ENCODE data around the gene OR6C74. TPM values are rescaled to one million over a fixed set of nuclear protein-coding genes. Genes with fewer than 3 reads are reported as not detected.

Gene OR6C74
- total RNA-seq (2014; rRNA removed), result not detected in 2 replicates
- Bru-seq, nascent RNA, result not detected
- not detected for BruChase-seq, experiment 1, labeled RNA remaining after a 6-hour chase
- not detected for BruChase-seq, experiment 2, labeled RNA remaining after a 2-hour chase
- long read RNA-seq, result 0 reads

DNA sequence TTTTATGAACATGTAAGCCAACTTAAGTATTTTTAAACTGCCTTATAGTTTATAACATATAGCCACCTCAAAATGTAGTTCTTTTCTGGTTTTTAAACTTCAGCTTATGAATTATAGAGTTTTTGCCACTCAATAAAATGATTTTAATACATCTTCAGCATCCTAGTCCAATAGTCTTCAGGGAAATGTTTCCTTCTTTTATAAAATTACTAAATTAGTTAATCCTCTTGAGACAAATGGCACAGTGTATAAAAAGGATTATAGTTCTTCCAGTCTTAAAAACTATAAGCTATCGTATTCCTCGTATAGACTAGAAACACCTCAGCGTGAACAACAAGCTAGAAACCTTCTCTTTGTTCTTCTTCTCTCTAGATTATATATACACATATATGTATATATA is at the start of gene OR6C74:
OR6C74 (plus strand) TSS at position 301 of the 400 bp plus-strand sequence. CDS start 2,679 bp downstream, outside the sequence.
- Histone ChIP-seq H3K4me3 (ENCODE audit: low read length) (no peak within 1 kb of the TSS), H3K27ac (ENCODE audit: low read length) (no peak within 1 kb of the TSS), H4K20me1 (ENCODE audit: low read length) (no peaks in the 10 kb centered on the region), H3K79me2 (ENCODE audit: low read length) (no peaks in the 10 kb centered on the region), H3K4me1 (ENCODE audit: insufficient read depth, low read length) (no peaks in the 10 kb centered on the region), H3F3A (ENCODE audit: low read length, unreplicated experiment) (no peaks in the 10 kb centered on the region), H3K36me3 (ENCODE audit: low read depth, low read length) (no peaks in the 10 kb centered on the region), H3K9me3 (ENCODE audit: low read length) (no peaks in the 10 kb centered on the region), H3K9ac (ENCODE audit: low read length) (no peak within 1 kb of the TSS), H2AFZ (ENCODE audit: low read length) (no peak within 1 kb of the TSS), H3K4me2 (ENCODE audit: low read length) (no peak within 1 kb of the TSS), H3K9me2 (replicated peaks; ENCODE audit: low read length) (no peaks in the 10 kb centered on the region), H3K27me3 (ENCODE audit: low read length) (peaks cover 30% of the 10 kb centered on the region)
- ChIA-PET CTCF (no interaction called here), POLR2A (ENCODE audit: unreplicated experiment) (no interaction called here)
- intact Hi-C loops (cut with micrococcal nuclease), result no loop called here
- no peak for ATAC-seq
- TF ChIP-seq EZH2phosphoT487 (IDR thresholded peaks at IDR 0.05; ENCODE audit: borderline replicate concordance, low read length) (no peak), EZH2 (IDR thresholded peaks at IDR 0.05; ENCODE audit: low read length, unreplicated experiment) (no peak)
- TF ChIP-seq, protein P1, sequence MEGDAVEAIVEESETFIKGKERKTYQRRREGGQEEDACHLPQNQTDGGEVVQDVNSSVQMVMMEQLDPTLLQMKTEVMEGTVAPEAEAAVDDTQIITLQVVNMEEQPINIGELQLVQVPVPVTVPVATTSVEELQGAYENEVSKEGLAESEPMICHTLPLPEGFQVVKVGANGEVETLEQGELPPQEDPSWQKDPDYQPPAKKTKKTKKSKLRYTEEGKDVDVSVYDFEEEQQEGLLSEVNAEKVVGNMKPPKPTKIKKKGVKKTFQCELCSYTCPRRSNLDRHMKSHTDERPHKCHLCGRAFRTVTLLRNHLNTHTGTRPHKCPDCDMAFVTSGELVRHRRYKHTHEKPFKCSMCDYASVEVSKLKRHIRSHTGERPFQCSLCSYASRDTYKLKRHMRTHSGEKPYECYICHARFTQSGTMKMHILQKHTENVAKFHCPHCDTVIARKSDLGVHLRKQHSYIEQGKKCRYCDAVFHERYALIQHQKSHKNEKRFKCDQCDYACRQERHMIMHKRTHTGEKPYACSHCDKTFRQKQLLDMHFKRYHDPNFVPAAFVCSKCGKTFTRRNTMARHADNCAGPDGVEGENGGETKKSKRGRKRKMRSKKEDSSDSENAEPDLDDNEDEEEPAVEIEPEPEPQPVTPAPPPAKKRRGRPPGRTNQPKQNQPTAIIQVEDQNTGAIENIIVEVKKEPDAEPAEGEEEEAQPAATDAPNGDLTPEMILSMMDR (conservative IDR thresholded peaks at IDR 0.05; ENCODE audit: low read depth, low read length), result no peak
- DNase-seq, result no peak
- BruUV-seq (replicated peaks), result no TSS peak

- CTCF ChIA-PET, result no interaction called here
- Histone ChIP-seq H3K9me2 (replicated peaks; ENCODE audit: low read length) (no peaks in the 10 kb centered on the region), H3K36me3 (ENCODE audit: low read depth, low read length) (no peaks in the 10 kb centered on the region), H3K9me3 (ENCODE audit: low read length) (no peaks in the 10 kb centered on the region), H3K27ac (ENCODE audit: low read length) (no peak within 1 kb of the TSS), H3K27me3 (ENCODE audit: low read length) (peaks cover 28% of the 10 kb centered on the region), H2AFZ (ENCODE audit: low read length) (no peak within 1 kb of the TSS), H3F3A (ENCODE audit: low read length, unreplicated experiment) (no peaks in the 10 kb centered on the region), H3K9ac (ENCODE audit: low read length) (no peak within 1 kb of the TSS), H3K4me2 (ENCODE audit: low read length) (no peak within 1 kb of the TSS), H3K4me3 (ENCODE audit: low read length) (no peak within 1 kb of the TSS), H4K20me1 (ENCODE audit: low read length) (no peaks in the 10 kb centered on the region), H3K79me2 (ENCODE audit: low read length) (no peaks in the 10 kb centered on the region), H3K4me1 (ENCODE audit: insufficient read depth, low read length) (no peaks in the 10 kb centered on the region)
- no peak for ATAC-seq
- BruUV-seq (replicated peaks), result no TSS peak
- TF ChIP-seq EZH2 (IDR thresholded peaks at IDR 0.05; ENCODE audit: low read length, unreplicated experiment), result no peak
- TF ChIP-seq, protein P1 (conservative IDR thresholded peaks at IDR 0.05; ENCODE audit: low read depth, low read length), result no peak
- intact Hi-C loops (cut with micrococcal nuclease), result no loop called here
- DNase-seq, result no peak
- POLR2A ChIA-PET (ENCODE audit: unreplicated experiment), result no interaction called here
Observed at GRCh38 chr12:55220725-55221124, 23.7 kb upstream of the OR6C74 start, which contains the start of gene OR10A7. Gene OR10A7 (plus strand): TSS chr12:55221025. CDS start chr12:55221025, 0 bp downstream.

DNA sequence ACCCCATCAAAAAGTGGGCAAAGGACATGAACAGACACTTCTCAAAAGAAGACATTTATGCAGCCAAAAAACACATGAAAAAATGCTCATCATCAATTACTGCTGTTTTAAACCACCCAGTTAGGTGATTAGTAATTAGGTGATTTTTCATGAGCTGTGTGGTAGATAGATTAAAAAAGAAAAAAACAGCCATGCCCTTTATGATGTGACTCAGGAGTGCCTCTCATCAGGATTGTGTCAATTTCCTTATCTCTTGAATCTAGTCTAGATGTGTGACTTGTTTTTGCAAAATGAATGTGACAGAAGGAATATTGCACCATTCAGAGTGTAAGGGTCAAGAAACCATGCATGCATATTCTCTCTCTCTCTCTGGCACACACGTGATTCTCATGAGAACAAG is 17.9 kb upstream of the OR6C74 start:
- Histone ChIP-seq H3K9me2 (replicated peaks; ENCODE audit: low read length) (no peaks in the 10 kb centered on the region), H2AFZ (ENCODE audit: low read length) (no peak overlapping the region), H3K9ac (ENCODE audit: low read length) (no peak overlapping the region), H3K27me3 (ENCODE audit: low read length) (peaks cover 54% of the 10 kb centered on the region), H3F3A (ENCODE audit: low read length, unreplicated experiment) (no peaks in the 10 kb centered on the region), H3K9me3 (ENCODE audit: low read length) (no peaks in the 10 kb centered on the region), H3K36me3 (ENCODE audit: low read depth, low read length) (no peaks in the 10 kb centered on the region), H3K27ac (ENCODE audit: low read length) (no peak overlapping the region), H3K79me2 (ENCODE audit: low read length) (no peaks in the 10 kb centered on the region), H3K4me2 (ENCODE audit: low read length) (no peak overlapping the region), H4K20me1 (ENCODE audit: low read length) (no peaks in the 10 kb centered on the region), H3K4me1 (ENCODE audit: insufficient read depth, low read length) (no peaks in the 10 kb centered on the region), H3K4me3 (ENCODE audit: low read length) (no peak overlapping the region)
- TF ChIP-seq, protein P1 (conservative IDR thresholded peaks at IDR 0.05; ENCODE audit: low read depth, low read length), result no peak
- TF ChIP-seq EZH2 (IDR thresholded peaks at IDR 0.05; ENCODE audit: low read length, unreplicated experiment) (no peak), EZH2phosphoT487 (IDR thresholded peaks at IDR 0.05; ENCODE audit: borderline replicate concordance, low read length) (no peak)
- POLR2A ChIA-PET (ENCODE audit: unreplicated experiment), result no interaction called here
- CTCF ChIA-PET, result no interaction called here
- intact Hi-C loops (cut with micrococcal nuclease), result no loop called here
- BruUV-seq (replicated peaks), result no TSS peak
- ATAC-seq, result no peak
- no peak for DNase-seq

All from PC-3 (cell line).